Caco-2 (cell line): ENCODE data around the gene TMEM131L. TPM values are rescaled to one million over a fixed set of nuclear protein-coding genes. Genes with fewer than 3 reads are reported as not detected.
"Not testable (repeated sequence)": the region's sequence is repeated elsewhere in the genome, so short reads cannot be mapped to it uniquely, and the experiment has no call there.

Experiments
- BruUV-seq: library from RNA; stranded (reverse); fragments of 400-500 nt; replicated peaks from 2 replicates; lab custom pipeline; 2021; lab: Mats Ljungman, UMichigan
- CTCF ChIA-PET: fragments of 300-600 bp; sonication (Branson Sonifier 250); formaldehyde crosslinking; loops from one replicate; lab custom pipeline; 2022; ENCODE audit warnings: antibody characterized with exemption; lab: Charles Lee
- POLR2A ChIA-PET: fragments of 300-600 bp; sonication (Branson Sonifier 250); formaldehyde crosslinking; loops from one replicate; lab custom pipeline; 2022; ENCODE audit warnings: antibody characterized with exemption; lab: Charles Lee
- DNase-seq, 2 experiments: peaks; one replicate each; pipeline versions ENCODE4 v3.0.0 to v3.0.0-alpha.2; 2020 to 2022
- H3K27me3 ChIP-seq: replicated peaks from 2 replicates; pipeline ENCODE4 v1.6.0; 2011; ENCODE audit warnings: low read length; ENCODE audit not compliant: control insufficient read depth, insufficient read depth
- H3K36me3 ChIP-seq: 2 replicates; pipeline ENCODE4 v1.5.1; 2011; ENCODE audit warnings: low read length; ENCODE audit not compliant: control insufficient read depth, insufficient read depth
- H3K4me1 ChIP-seq: fragments of 250-450 bp; sonication (Bioruptor Pico); 2 replicates; pipeline ENCODE4 v1.5.1; 2020; ENCODE audit warnings: mild to moderate bottlenecking
- H3K4me3 ChIP-seq: 2 replicates; pipeline ENCODE4 v1.5.1; 2011; ENCODE audit warnings: low read depth, mild to moderate bottlenecking, control low read depth, low read length
- H3K9me3 ChIP-seq: fragments of 250-450 bp; sonication (Bioruptor Pico); 2 replicates; pipeline ENCODE4 v1.5.1; 2020; ENCODE audit warnings: mild to moderate bottlenecking, moderate library complexity
- H3K27ac Mint-ChIP-seq: one replicate; pipeline ENCODE4 v1.8.0; 2022; ENCODE audit warnings: mixed read lengths; ENCODE audit not compliant: unreplicated experiment
- H3K27me3 Mint-ChIP-seq: one replicate; pipeline ENCODE4 v1.8.0; 2022; ENCODE audit warnings: mixed read lengths; ENCODE audit not compliant: insufficient read depth, unreplicated experiment
- H3K36me3 Mint-ChIP-seq: one replicate; pipeline ENCODE4 v1.8.0; 2022; ENCODE audit warnings: mild to moderate bottlenecking, mixed read lengths; ENCODE audit not compliant: insufficient read depth, unreplicated experiment
- H3K4me1 Mint-ChIP-seq: one replicate; pipeline ENCODE4 v1.8.0; 2022; ENCODE audit warnings: low read depth, mixed read lengths; ENCODE audit not compliant: unreplicated experiment
- H3K4me3 Mint-ChIP-seq: one replicate; pipeline ENCODE4 v1.8.0; 2022; ENCODE audit warnings: mild to moderate bottlenecking, moderate library complexity, mixed read lengths; ENCODE audit not compliant: unreplicated experiment
- H3K9me3 Mint-ChIP-seq: one replicate; pipeline ENCODE4 v1.8.0; 2022; ENCODE audit warnings: mixed read lengths; ENCODE audit not compliant: unreplicated experiment
- CTCF ChIP-seq, 2 experiments: fragments of 200-600 bp in 1 of 2; IDR thresholded peaks; 1 replicate in 1 of 2; 2 replicates in 1 of 2; pipeline versions ENCODE4 v1.5.1 to v1.8.0; 2011 to 2022; ENCODE audit warnings: antibody characterized with exemption in 1 of 2, control low read depth in 1 of 2, inconsistent platforms in 1 of 2, low read depth in 1 of 2, low read length in 1 of 2, mild to moderate bottlenecking in 1 of 2, moderate library complexity in 1 of 2; ENCODE audit not compliant: insufficient read depth in 1 of 2, severe bottlenecking in 1 of 2, unreplicated experiment in 1 of 2
- intact Hi-C: fragments of 100-400 bp; cut with micrococcal nuclease; formaldehyde crosslinking; loops from one replicate; pipeline ENCODE4 v1.10.0; 2022; ENCODE audit not compliant: unreplicated experiment
- total RNA-seq: library from RNA; stranded (reverse); gene quantifications from 2 replicates; pipeline ENCODE4 v1.2.3, GENCODE V29; 2022

The TMEM131L gene
- total RNA-seq, 1 experiment from 2014 or later: 20.8 TPM

GRCh38 chr4:153450544-153450917 is 15.6 kb upstream of the TMEM131L start:
- no TSS peak for BruUV-seq
- Mint-ChIP-seq H3K36me3 (no peaks in the 10 kb centered on the region), H3K27ac (no peak overlapping the region), H3K9me3 (no peaks in the 10 kb centered on the region), H3K27me3 (no peaks in the 10 kb centered on the region), H3K4me3 (no peak overlapping the region), H3K4me1 (no peaks in the 10 kb centered on the region)
- TF ChIP-seq CTCF (IDR thresholded peaks at IDR 0.05; ENCODE audit: insufficient read depth in 1 of 2, low read depth in 1 of 2, low read length in 1 of 2, severe bottlenecking in 1 of 2, unreplicated experiment in 1 of 2): no peak
- H3K27me3 ChIP-seq: no peaks in the 10 kb centered on the region
- ChIA-PET CTCF (no interaction called here), POLR2A (no interaction called here)
- no peaks in the 10 kb centered on the region for H3K36me3 ChIP-seq
- H3K9me3 ChIP-seq: no peaks in the 10 kb centered on the region
- H3K4me1 ChIP-seq: no peaks in the 10 kb centered on the region
- intact Hi-C loops: no loop called here
- no peak overlapping the region for H3K4me3 ChIP-seq
- no peak for DNase-seq

GRCh38 chr4:153451145-153451544 is 15.0 kb upstream of the TMEM131L start:
- H3K27me3 Mint-ChIP-seq, H3K9me3 Mint-ChIP-seq, POLR2A ChIA-PET, H3K27me3 ChIP-seq, DNase-seq, CTCF ChIA-PET, H3K36me3 Mint-ChIP-seq, H3K4me3 Mint-ChIP-seq, H3K4me1 Mint-ChIP-seq, H3K36me3 ChIP-seq, BruUV-seq, intact Hi-C loops, H3K4me3 ChIP-seq, H3K4me1 ChIP-seq, H3K27ac Mint-ChIP-seq, H3K9me3 ChIP-seq: not testable (repeated sequence)

- CTCF ChIA-PET: interaction anchor here (1.3 kb wide), 1 partner anchor 13 kb away, joined by 4 read pairs; no protein-coding TSS in a partner anchor
- Histone ChIP-seq H3K4me1 (no peaks in the 10 kb centered on the region), H3K9me3 (no peaks in the 10 kb centered on the region), H3K4me3 (no peak overlapping the region), H3K27me3 (no peaks in the 10 kb centered on the region), H3K36me3 (no peaks in the 10 kb centered on the region)
- Mint-ChIP-seq H3K36me3 (no peaks in the 10 kb centered on the region), H3K27me3 (no peaks in the 10 kb centered on the region), H3K27ac (peak overlapping the region; percentile 53), H3K9me3 (no peaks in the 10 kb centered on the region), H3K4me3 (no peak overlapping the region), H3K4me1 (no peaks in the 10 kb centered on the region)
- POLR2A ChIA-PET: no interaction called here
- TF ChIP-seq CTCF (IDR thresholded peaks at IDR 0.05; ENCODE audit: insufficient read depth in 1 of 2, low read depth in 1 of 2, low read length in 1 of 2, severe bottlenecking in 1 of 2, unreplicated experiment in 1 of 2): no peak
- no peak for DNase-seq
- intact Hi-C loops: no loop called here
- BruUV-seq: no TSS peak
Measured at GRCh38 chr4:153451911-153452657, 14.1 kb upstream of the TMEM131L start.
